HepG2 (cell line): ENCODE results near the gene ZFPL1. TPM values are rescaled to one million over a fixed set of nuclear protein-coding genes. Genes with fewer than 3 reads are reported as not detected.
A peak's percentile ranks its signal among the peaks of the same experiment; 100 is the strongest.

Experiments
- ARID5B ChIP-seq: IDR thresholded peaks from 2 replicates; pipeline ENCODE4 v1.4.0; 2020; ENCODE audit warnings: mild to moderate bottlenecking, missing genetic modification reagents
- CHD4 ChIP-seq: fragments of 200-600 bp; sonication (generic); IDR thresholded peaks from 2 replicates; pipeline ENCODE4 v1.7.0; 2017; ENCODE audit warnings: mild to moderate bottlenecking, low read length, borderline replicate concordance
- EHMT2 ChIP-seq: fragments of 200-600 bp; sonication (generic); IDR thresholded peaks from 2 replicates; pipeline ENCODE4 v1.7.0; 2017; ENCODE audit warnings: antibody characterized with exemption, low read depth, low read length, borderline replicate concordance
- GATA4 ChIP-seq: sonication (generic); IDR thresholded peaks from 2 replicates; pipeline ENCODE4 v1.6.1; 2016; ENCODE audit warnings: antibody characterized with exemption, low read depth, borderline replicate concordance
- HNRNPL ChIP-seq: fragments of 200-400 bp; formaldehyde crosslinking; IDR thresholded peaks from 2 replicates; pipeline ENCODE4 v1.6.1; 2017; ENCODE audit warnings: mild to moderate bottlenecking, low read depth, low read length
- KLF16 ChIP-seq, 2 experiments: sonication (generic) in 1 of 2; formaldehyde crosslinking in 1 of 2; IDR thresholded peaks; 2 replicates each; pipeline versions ENCODE4 v1.6.1 to v1.8.0; 2016 to 2023; ENCODE audit warnings: missing genetic modification reagents in 2 of 2, missing compliant biosample characterization in 1 of 2
- MBNL3 ChIP-seq: fragments of 250-450 bp; sonication (Bioruptor Pico); conservative IDR thresholded peaks from 2 replicates; pipeline ENCODE4 v1.8.0; 2022; ENCODE audit warnings: mild to moderate bottlenecking, inconsistent platforms
- MYC ChIP-seq: sonication (generic); formaldehyde crosslinking; IDR thresholded peaks from 2 replicates; pipeline ENCODE4 v1.9.0; 2021; ENCODE audit warnings: missing genetic modification reagents, borderline replicate concordance
- NFE2L1 ChIP-seq: sonication (generic); formaldehyde crosslinking; IDR thresholded peaks from 2 replicates; pipeline ENCODE4 v1.4.0; 2020; ENCODE audit warnings: missing genetic modification reagents, mild to moderate bottlenecking, borderline replicate concordance
- PLSCR1 ChIP-seq: sonication (generic); formaldehyde crosslinking; IDR thresholded peaks from 2 replicates; pipeline ENCODE4 v1.5.0; 2020; ENCODE audit warnings: missing genetic modification reagents, mild to moderate bottlenecking, borderline replicate concordance
- PRMT3 ChIP-seq: sonication (generic); formaldehyde crosslinking; IDR thresholded peaks from 2 replicates; pipeline ENCODE4 v1.8.1; 2022; ENCODE audit warnings: low read depth, mild to moderate bottlenecking, moderate library complexity, missing genetic modification reagents, borderline replicate concordance
- RXRB ChIP-seq: IDR thresholded peaks from 2 replicates; pipeline ENCODE4 v1.6.1; 2016; ENCODE audit warnings: borderline replicate concordance, missing genetic modification reagents, missing compliant biosample characterization
- TCF12 ChIP-seq, 2 experiments: fragments of 450-650 bp in 1 of 2; sonication (generic) in 1 of 2; formaldehyde crosslinking in 1 of 2; IDR thresholded peaks; 2 replicates each; pipeline versions ENCODE4 v1.6.1 to v1.8.0; 2017 to 2022; ENCODE audit warnings: antibody characterized with exemption in 1 of 2, mild to moderate bottlenecking in 1 of 2, missing genetic modification reagents in 1 of 2, moderate library complexity in 1 of 2
- ZBTB49 ChIP-seq: sonication (generic); formaldehyde crosslinking; IDR thresholded peaks from 2 replicates; pipeline ENCODE4 v1.4.0; 2020; ENCODE audit warnings: missing genetic modification reagents, borderline replicate concordance
- ZBTB8A ChIP-seq: sonication (generic); formaldehyde crosslinking; IDR thresholded peaks from 2 replicates; pipeline ENCODE4 v1.4.0; 2020; ENCODE audit warnings: mild to moderate bottlenecking, low read depth, missing genetic modification reagents, borderline replicate concordance
- ZFP36L1 ChIP-seq: sonication (generic); formaldehyde crosslinking; IDR thresholded peaks from 2 replicates; pipeline ENCODE4 v1.8.0; 2022; ENCODE audit warnings: mild to moderate bottlenecking, missing genetic modification reagents, moderate library complexity
- ZNF225 ChIP-seq: sonication (generic); formaldehyde crosslinking; IDR thresholded peaks from 2 replicates; pipeline ENCODE4 v1.4.0; 2020; ENCODE audit warnings: mild to moderate bottlenecking, missing genetic modification reagents
- ZNF557 ChIP-seq: sonication (generic); formaldehyde crosslinking; IDR thresholded peaks from 2 replicates; pipeline ENCODE4 v1.4.0; 2020; ENCODE audit warnings: missing genetic modification reagents
- ZNF800 ChIP-seq: sonication (generic); formaldehyde crosslinking; IDR thresholded peaks from 2 replicates; pipeline ENCODE4 v1.4.0; 2020; ENCODE audit warnings: missing genetic modification reagents
- polyA plus RNA-seq, 8 experiments: library from polyadenylated mRNA; depleted of rRNA in 3 of 8; stranded (reverse) in 7 of 8; unstranded in 1 of 8; fragments of >200 nt; fragmentation: Illumina TruSeq in 4 of 8; extraction: Trizol in 4 of 8; gene quantifications; 2 replicates each; pipeline versions ENCODE4 v1.2.1 to v1.2.3, GENCODE V29; 2011 to 2016; ENCODE audit warnings: low read depth in 4 of 8, missing spikeins in 1 of 8, mixed read lengths in 1 of 8; ENCODE audit not compliant: insufficient read depth in 1 of 8
- total RNA-seq, 5 experiments: library from RNA; depleted of rRNA; stranded (reverse); fragments of >200 nt; fragmentation: Illumina TruSeq; extraction: Trizol; gene quantifications; 2 replicates each; pipeline ENCODE4 v1.2.3, GENCODE V29; 2016; ENCODE audit warnings: low read depth in 1 of 5

ZFPL1 gene
- total and polyA plus RNA-seq, 2 of the 13 experiments (the other 11 are each of a cell fraction or from before 2014, with no cell fraction given): 32.2 to 56.0 TPM

GRCh38 chr11:65111744-65112545 is 27.9 kb downstream of the ZFPL1 start, which contains the start of gene TM7SF2 (continued):
- TF ChIP-seq HNRNPL (no peak), RXRB (peak; percentile 16; the same call in 1 of the 2 replicates), ZNF225 (CRISPR knock-in tag) (no peak), ZNF800 (CRISPR knock-in tag) (0 out of 2 replicates have a peak, but pooled peaks have one; percentile 26), CHD4 (no peak), ARID5B (peak; percentile 31; the same call in 1 of the 2 replicates), PRMT3 (no peak), EHMT2 (no peak), PLSCR1 (CRISPR knock-in tag) (no peak), MBNL3 (CRISPR knock-in tag) (no peak), ZBTB49 (CRISPR knock-in tag) (no peak), NFE2L1 (CRISPR knock-in tag) (no peak), KLF16 (CRISPR knock-in tag; IDR thresholded peaks at IDR 0.05) (peak in 1 of 2 experiments; percentile 68; a peak in 2 of 4 replicates), TCF12 (IDR thresholded peaks at IDR 0.05) (no peak), TCF12 (CRISPR knock-in tag; IDR thresholded peaks at IDR 0.05) (no peak), GATA4 (peak; percentile 89; the same call in 1 of the 2 replicates), MYC (CRISPR knock-in tag) (peak; percentile 53; the same call in 1 of the 2 replicates), ZBTB8A (CRISPR knock-in tag) (no peak), ZNF557 (CRISPR knock-in tag) (0 out of 2 replicates have a peak, but pooled peaks have one; percentile 48), ZFP36L1 (CRISPR knock-in tag) (no peak)
